ENCODE results near the gene SMYD2.

Gene SMYD2

GRCh38 chr1:214277704-214278635, 3.0 kb upstream of the SMYD2 start:
- Histone ChIP-seq H4K20me1 (ENCODE audit: insufficient read depth, low read length) (no peaks in the 10 kb centered on the region), H3K4me1 (ENCODE audit: insufficient read depth, low read length) (peaks cover 32% of the 10 kb centered on the region), H3K9ac (ENCODE audit: low read depth, low read length) (no peak overlapping the region), H3K9me3 (ENCODE audit: insufficient read depth, low read length, severe bottlenecking) (no peaks in the 10 kb centered on the region), H3K27me3 (ENCODE audit: insufficient read depth, low read length, poor library complexity) (no peaks in the 10 kb centered on the region), H3K79me2 (ENCODE audit: insufficient read depth, low read length) (peaks cover 15% of the 10 kb centered on the region), H3K4me3 (ENCODE audit: low read depth in 1 of 2, low read length in 2 of 2) (no peak overlapping the region), H3K27ac (ENCODE audit: low read length) (no peak overlapping the region), H2AFZ (ENCODE audit: low read depth, low read length) (no peak overlapping the region), H3K4me2 (ENCODE audit: insufficient read depth, low read length) (no peak overlapping the region), H3K36me3 (ENCODE audit: insufficient read depth, low read length) (no peaks in the 10 kb centered on the region)
- TF ChIP-seq CTCF (IDR thresholded peaks at IDR 0.05; ENCODE audit: borderline replicate concordance, extremely low read depth, low read length, poor library complexity, severe bottlenecking), result no peak
- TF ChIP-seq EZH2 (IDR thresholded peaks at IDR 0.05; ENCODE audit: borderline replicate concordance, low read depth, low read length, severe bottlenecking), result no peak
- DNase-seq (no peak), ATAC-seq (ENCODE audit: insufficient read depth, low read depth) (no peak)

- Histone ChIP-seq H3K4me2 (ENCODE audit: insufficient read depth, low read length) (peak overlapping the region; percentile 79), H3K27ac (ENCODE audit: low read length) (peak overlapping the region; percentile 71), H3K9me3 (ENCODE audit: insufficient read depth, low read length, severe bottlenecking) (no peaks in the 10 kb centered on the region), H3K4me1 (ENCODE audit: insufficient read depth, low read length) (peaks cover 38% of the 10 kb centered on the region), H3K36me3 (ENCODE audit: insufficient read depth, low read length) (no peaks in the 10 kb centered on the region), H3K9ac (ENCODE audit: low read depth, low read length) (peak overlapping the region; percentile 94), H3K79me2 (ENCODE audit: insufficient read depth, low read length) (peaks cover 37% of the 10 kb centered on the region), H2AFZ (ENCODE audit: low read depth, low read length) (peak overlapping the region; percentile 86), H3K27me3 (ENCODE audit: insufficient read depth, low read length, poor library complexity) (no peaks in the 10 kb centered on the region), H3K4me3 (ENCODE audit: low read depth in 1 of 2, low read length in 2 of 2) (peak overlapping the region; percentile 23 to 69; a peak in 3 of 4 replicates), H4K20me1 (ENCODE audit: insufficient read depth, low read length) (no peaks in the 10 kb centered on the region)
- ATAC-seq (ENCODE audit: insufficient read depth, low read depth) (peak; percentile 22), DNase-seq (no peak)
- TF ChIP-seq CTCF (IDR thresholded peaks at IDR 0.05; ENCODE audit: borderline replicate concordance, extremely low read depth, low read length, poor library complexity, severe bottlenecking), result no peak
- TF ChIP-seq EZH2 (IDR thresholded peaks at IDR 0.05; ENCODE audit: borderline replicate concordance, low read depth, low read length, severe bottlenecking), result no peak
Observed at GRCh38 chr1:214280386-214281020, 456 bp upstream of the SMYD2 start.

GRCh38 chr1:214281720-214282629, 1.0 kb downstream of the SMYD2 start:
- peak; percentile 1; the same call in 1 of the 3 replicates for ATAC-seq (ENCODE audit: insufficient read depth, low read depth)

More at GRCh38 chr1:214281720-214282629, 1.0 kb downstream of the SMYD2 start:
- Histone ChIP-seq H3K36me3 (ENCODE audit: insufficient read depth, low read length) (no peaks in the 10 kb centered on the region), H4K20me1 (ENCODE audit: insufficient read depth, low read length) (no peaks in the 10 kb centered on the region), H2AFZ (ENCODE audit: low read depth, low read length) (peak overlapping the region; percentile 80), H3K9me3 (ENCODE audit: insufficient read depth, low read length, severe bottlenecking) (no peaks in the 10 kb centered on the region), H3K79me2 (ENCODE audit: insufficient read depth, low read length) (peaks cover 50% of the 10 kb centered on the region), H3K4me3 (ENCODE audit: low read depth in 1 of 2, low read length in 2 of 2) (peak overlapping the region; percentile 31 to 69; a peak in 3 of 4 replicates), H3K4me2 (ENCODE audit: insufficient read depth, low read length) (peak overlapping the region; percentile 79), H3K27me3 (ENCODE audit: insufficient read depth, low read length, poor library complexity) (no peaks in the 10 kb centered on the region), H3K9ac (ENCODE audit: low read depth, low read length) (peak overlapping the region; percentile 94), H3K27ac (ENCODE audit: low read length) (peak overlapping the region; percentile 66), H3K4me1 (ENCODE audit: insufficient read depth, low read length) (peaks cover 43% of the 10 kb centered on the region)
- no peak for TF ChIP-seq EZH2 (IDR thresholded peaks at IDR 0.05; ENCODE audit: borderline replicate concordance, low read depth, low read length, severe bottlenecking)
- TF ChIP-seq CTCF (IDR thresholded peaks at IDR 0.05; ENCODE audit: borderline replicate concordance, extremely low read depth, low read length, poor library complexity, severe bottlenecking), result no peak
- DNase-seq, result no peak

Data from DND-41 (cell line).